Stimulated activated CD4-positive, alpha-beta T cell treated with anti-CD3 and anti-CD28 coated beads, Interleukin-2, amount 100 ng/mL, for 4 hours (primary cell): ENCODE results near the gene RACGAP1.
A peak's percentile ranks its signal among the peaks of the same experiment; 100 is the strongest.

ENCODE experiments used
- DNase-seq: peaks from one replicate; pipeline ENCODE4 v3.0.0-alpha.2; 2020; ENCODE audit warnings: low read depth

The RACGAP1 gene

DNA sequence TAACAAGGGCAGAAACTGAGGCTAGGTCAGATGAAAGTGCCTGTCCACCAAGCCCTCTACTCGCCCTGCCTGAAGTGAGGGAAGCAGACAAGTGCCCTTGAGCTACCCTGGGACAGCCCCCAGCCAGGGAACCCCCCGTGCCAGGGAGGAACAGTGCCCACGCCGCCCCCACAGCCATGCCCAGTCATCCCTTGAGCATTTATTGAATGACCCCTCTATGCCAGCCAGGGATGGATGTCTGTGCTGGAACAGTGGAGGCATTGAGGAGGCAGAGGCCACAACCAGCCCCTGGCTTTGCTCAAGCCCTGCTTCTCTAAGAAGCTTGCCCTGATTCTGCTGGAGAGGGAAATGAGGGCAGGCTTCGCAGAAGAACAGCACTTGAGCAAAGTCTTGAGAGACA lies 56.3 kb downstream of the RACGAP1 start:
- no peak for DNase-seq

GRCh38 chr12:49968471-49968870 lies 56.8 kb downstream of the RACGAP1 start:
- no peak for DNase-seq

DNA sequence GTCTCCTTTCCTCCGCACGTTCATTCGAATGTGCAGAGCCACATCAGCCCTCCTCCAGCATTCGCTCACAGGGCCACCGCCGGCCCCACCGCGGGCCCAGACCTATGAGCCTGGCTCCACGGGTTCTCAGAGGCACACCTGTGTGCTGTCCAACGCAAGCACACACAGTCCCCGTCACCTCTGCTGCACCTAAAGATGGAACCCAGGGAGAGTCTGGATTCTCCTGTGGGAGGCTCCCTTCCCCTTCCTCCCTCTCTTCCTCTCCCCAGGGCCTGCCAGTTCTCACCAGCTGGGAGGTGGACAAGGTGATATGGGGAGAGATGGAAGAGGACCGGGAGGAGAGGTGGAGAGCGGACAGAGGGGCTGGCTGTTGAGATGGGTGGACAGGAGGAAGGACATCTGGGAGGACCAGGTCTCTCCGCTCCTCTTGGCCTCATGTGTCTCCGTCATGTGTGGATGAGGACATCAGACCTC lies 57.5 kb downstream of the RACGAP1 start:
- no peak for DNase-seq

DNA sequence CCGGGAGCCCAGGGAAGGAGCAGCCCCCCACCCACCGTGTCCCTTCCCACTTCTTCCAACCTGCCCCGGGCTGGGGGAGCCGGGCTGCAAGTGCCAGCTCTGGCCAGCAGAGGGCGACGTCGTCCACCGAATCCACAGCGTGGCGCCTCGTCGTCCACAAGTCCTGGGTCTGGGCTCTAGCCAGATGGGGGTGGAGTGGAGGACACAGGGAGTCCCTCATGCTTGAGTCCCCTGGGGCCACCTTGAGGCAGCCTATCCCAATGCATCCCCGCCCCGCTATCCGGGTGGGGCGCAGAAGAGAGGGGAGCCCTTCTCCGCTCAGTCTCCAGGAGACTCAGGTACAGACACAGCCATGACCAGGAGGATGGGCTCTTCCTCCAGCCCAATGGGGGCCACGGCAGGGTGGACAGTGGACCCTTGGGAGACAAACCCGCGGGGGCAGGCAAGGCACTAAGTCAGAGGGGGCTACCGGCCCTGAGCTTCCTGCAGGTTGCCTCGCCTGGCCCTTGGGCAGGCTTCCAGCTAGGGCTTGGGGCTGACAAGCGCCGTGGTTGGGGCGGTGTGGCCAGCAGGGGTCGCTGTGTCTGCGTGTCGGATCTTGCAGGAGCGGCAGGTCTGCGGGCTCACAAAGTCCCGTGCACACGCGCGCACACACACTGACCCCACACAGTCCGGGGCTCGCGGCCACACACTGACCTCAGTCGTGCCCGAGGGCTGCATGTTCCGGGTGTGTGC lies 58.1 kb downstream of the RACGAP1 start:
- peak; percentile 85 for DNase-seq

GRCh38 chr12:49966511-49967041 lies 58.7 kb downstream of the RACGAP1 start:
- DNase-seq: no peak

GRCh38 chr12:49965836-49966235 lies 59.5 kb downstream of the RACGAP1 start:
- no peak for DNase-seq

GRCh38 chr12:49964849-49965624 lies 60.3 kb downstream of the RACGAP1 start:
- no peak for DNase-seq

DNA sequence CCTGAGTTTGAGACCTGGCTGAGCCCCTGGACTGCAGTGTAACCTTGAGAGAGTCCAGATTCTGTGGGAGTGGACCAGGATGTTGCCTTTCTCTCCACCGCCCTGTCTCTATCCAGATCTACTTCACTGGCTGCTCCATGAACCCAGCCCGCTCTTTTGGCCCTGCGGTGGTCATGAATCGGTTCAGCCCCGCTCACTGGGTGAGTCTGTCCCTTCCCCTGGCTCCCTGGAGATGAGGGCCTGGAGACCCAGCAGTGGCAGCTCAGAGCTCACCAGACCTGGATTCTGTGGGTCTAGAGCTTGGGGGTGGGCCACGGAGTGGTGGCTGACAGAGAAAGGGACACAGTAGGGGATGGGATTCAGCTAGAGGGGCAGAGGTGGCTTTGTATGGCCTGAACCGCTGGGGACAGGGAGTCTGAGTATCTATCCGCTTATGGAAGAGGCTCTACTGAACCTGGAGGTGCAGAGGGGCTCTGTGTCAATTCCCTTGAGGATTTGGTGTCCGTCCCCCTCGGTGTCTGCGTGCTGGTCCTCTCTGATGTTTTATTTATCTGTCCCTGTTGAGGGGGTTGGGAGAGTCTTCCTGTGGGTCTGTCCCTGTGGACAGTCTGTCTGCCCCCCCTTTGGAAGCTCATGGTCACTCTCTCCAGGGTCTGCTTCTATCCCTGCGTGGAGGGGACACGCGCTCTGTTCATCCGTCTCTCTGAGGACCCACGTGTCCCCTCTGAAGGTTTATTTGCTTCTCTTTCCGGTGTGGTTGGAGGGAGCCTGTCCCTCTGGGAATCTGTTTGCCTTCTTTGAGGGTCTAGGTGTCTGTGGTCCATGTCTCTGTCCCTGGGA lies 61.1 kb downstream of the RACGAP1 start:
- DNase-seq: no peak

- no peak for DNase-seq
These were observed 62.2 kb downstream of the RACGAP1 start for GRCh38 chr12:49962861-49963765.

GRCh38 chr12:49961993-49962764 lies 63.1 kb downstream of the RACGAP1 start:
- no peak for DNase-seq

DNA sequence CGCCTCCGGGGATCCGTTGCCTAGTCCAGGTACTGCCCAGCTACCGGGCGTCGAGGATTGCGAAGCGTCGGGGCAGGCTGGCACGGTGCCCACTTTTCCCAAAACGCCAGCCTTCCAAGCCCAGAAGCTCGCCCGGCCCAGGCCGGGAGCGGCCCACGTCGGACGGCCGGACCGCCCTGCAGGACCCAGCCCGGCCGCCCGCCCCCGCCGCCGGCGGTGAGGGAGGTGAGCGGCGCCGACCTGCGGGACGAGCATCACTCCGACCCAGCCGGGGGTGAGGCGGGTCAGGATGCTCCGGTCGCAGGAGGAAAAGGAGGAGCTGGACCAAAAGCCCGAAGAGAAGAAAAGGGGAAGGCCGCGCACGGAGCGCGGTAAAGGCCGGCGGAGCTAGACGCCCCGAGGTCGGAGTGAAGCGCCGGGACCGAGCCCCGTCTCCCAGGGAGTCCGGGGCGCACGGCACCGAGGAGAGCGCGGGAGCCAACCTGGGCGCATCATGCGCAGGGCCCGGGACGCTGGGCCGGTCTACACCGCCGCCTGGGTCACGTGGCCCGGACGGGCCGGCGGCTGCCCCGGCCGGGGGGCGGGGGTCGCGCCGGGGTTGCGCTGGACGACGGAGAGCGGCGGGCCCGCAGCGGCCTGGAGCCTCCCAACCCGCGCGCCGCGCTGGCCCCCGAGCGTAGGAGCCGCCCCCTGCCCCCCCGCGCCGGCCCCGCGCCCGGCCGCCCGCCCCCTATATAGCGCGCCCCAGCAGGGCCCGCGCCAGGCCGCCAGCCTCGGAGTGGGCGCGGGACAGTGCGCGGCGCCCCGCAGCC lies 64.0 kb downstream of the RACGAP1 start, which contains the start of gene AQP5:
Gene AQP5, plus strand, starts transcription at position 762 of the 812 bp plus-strand sequence. CDS start 146 bp downstream, outside the sequence.
- DNase-seq: no peak

DNA sequence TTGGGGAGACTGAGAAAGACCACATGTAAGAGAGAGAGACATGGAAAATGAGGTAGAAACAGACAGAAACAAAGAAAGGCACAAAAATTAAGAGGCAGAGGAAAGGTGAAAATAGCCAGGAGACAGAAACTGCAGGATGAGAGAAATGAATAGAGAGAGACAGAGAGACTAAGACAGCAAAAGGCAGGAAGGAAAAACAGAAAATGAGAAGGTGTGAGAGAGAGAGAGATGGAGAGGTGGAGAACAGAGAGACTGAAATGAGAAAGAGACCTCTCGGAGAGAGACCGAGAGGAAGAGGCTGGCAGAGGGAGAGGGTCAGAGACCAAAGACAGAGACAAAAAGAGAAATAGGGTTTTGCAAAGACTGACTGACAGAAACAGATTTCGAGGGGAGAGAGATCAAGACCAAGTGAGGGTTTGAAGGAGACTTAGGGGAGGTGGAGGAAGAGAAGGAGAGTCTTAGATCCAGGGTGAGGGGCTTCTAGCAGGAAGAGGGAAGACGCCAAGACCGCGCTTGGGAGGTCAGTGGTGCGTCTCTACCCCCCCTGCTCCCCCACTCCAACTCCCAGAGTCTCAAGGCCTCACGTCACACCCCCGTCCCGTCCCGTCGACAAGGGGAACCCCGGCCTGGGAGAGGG lies 64.7 kb downstream of the RACGAP1 start:
- DNase-seq: no peak

- no peak for DNase-seq
These were observed 65.4 kb downstream of the RACGAP1 start for GRCh38 chr12:49959685-49960473.

GRCh38 chr12:49957570-49957967 lies 67.7 kb downstream of the RACGAP1 start:
- no peak for DNase-seq

- DNase-seq: no peak
These were observed 68.4 kb downstream of the RACGAP1 start for GRCh38 chr12:49956663-49957569.

- no peak for DNase-seq
These were observed 69.2 kb downstream of the RACGAP1 start for GRCh38 chr12:49955899-49956662.
